H9 (cell line): ENCODE data around the gene MEPE. TPM values are rescaled to one million over a fixed set of nuclear protein-coding genes. Genes with fewer than 3 reads are reported as not detected.

ENCODE experiments used
- DNase-seq: peaks from one replicate; pipeline ENCODE4 v3.0.0-alpha.2; 2017
- H2AFZ ChIP-seq: one replicate; pipeline ENCODE4 v1.6.1; 2013; ENCODE audit warnings: mild to moderate bottlenecking, low read length, control low read depth, moderate library complexity
- H2AK5ac ChIP-seq: 2 replicates; pipeline ENCODE4 v1.6.1; 2013; ENCODE audit warnings: low read length, control low read depth, mixed read lengths; ENCODE audit not compliant: insufficient read length
- H2BK120ac ChIP-seq: one replicate; pipeline ENCODE4 v1.6.1; 2013; ENCODE audit warnings: low read depth, mild to moderate bottlenecking, low read length, control low read depth, inconsistent platforms; ENCODE audit not compliant: poor library complexity, severe bottlenecking
- H2BK12ac ChIP-seq: 2 replicates; pipeline ENCODE4 v1.6.1; 2013; ENCODE audit warnings: low read length, control low read depth, mixed read lengths, low read depth; ENCODE audit not compliant: insufficient read length
- H2BK15ac ChIP-seq: 2 replicates; pipeline ENCODE4 v1.6.1; 2013; ENCODE audit warnings: low read depth, low read length, control low read depth
- H2BK20ac ChIP-seq: one replicate; pipeline ENCODE4 v1.6.1; 2013; ENCODE audit warnings: low read depth, mild to moderate bottlenecking, low read length, control low read depth, inconsistent platforms; ENCODE audit not compliant: poor library complexity, severe bottlenecking
- H2BK5ac ChIP-seq: 2 replicates; pipeline ENCODE4 v1.6.1; 2013; ENCODE audit warnings: low read length, control low read depth, mixed read lengths; ENCODE audit not compliant: insufficient read length
- H3K14ac ChIP-seq: 2 replicates; pipeline ENCODE4 v1.6.1; 2013; ENCODE audit warnings: low read length, control low read depth; ENCODE audit not compliant: insufficient read depth
- H3K18ac ChIP-seq: 2 replicates; pipeline ENCODE4 v1.6.1; 2013; ENCODE audit warnings: low read depth, mild to moderate bottlenecking, mixed read lengths, low read length, control low read depth; ENCODE audit not compliant: insufficient read length
- H3K23ac ChIP-seq: 2 replicates; pipeline ENCODE4 v1.6.1; 2013; ENCODE audit warnings: low read length, control low read depth, mixed read lengths, low read depth; ENCODE audit not compliant: insufficient read length
- H3K23me2 ChIP-seq: 2 replicates; pipeline ENCODE4 v1.6.1; 2013; ENCODE audit warnings: low read depth, mild to moderate bottlenecking, mixed read lengths, low read length, control low read depth; ENCODE audit not compliant: insufficient read length, poor library complexity, severe bottlenecking
- H3K27ac ChIP-seq: 2 replicates; pipeline ENCODE4 v1.5.1; 2013; ENCODE audit warnings: low read length, control low read depth, mixed read lengths, low read depth; ENCODE audit not compliant: insufficient read length
- H3K27me3 ChIP-seq: 2 replicates; pipeline ENCODE4 v1.6.1; 2013; ENCODE audit warnings: low read length, control low read depth, inconsistent platforms; ENCODE audit not compliant: insufficient read depth
- H3K4ac ChIP-seq: 2 replicates; pipeline ENCODE4 v1.6.1; 2013; ENCODE audit warnings: low read depth, mild to moderate bottlenecking, control low read depth, inconsistent platforms, low read length, moderate library complexity
- H3K4me1 ChIP-seq: 2 replicates; pipeline ENCODE4 v1.6.1; 2013; ENCODE audit warnings: low read length, control low read depth, inconsistent platforms; ENCODE audit not compliant: insufficient read depth
- H3K4me2 ChIP-seq: 2 replicates; pipeline ENCODE4 v1.6.1; 2013; ENCODE audit warnings: low read length, control low read depth, mixed read lengths; ENCODE audit not compliant: insufficient read length, insufficient read depth
- H3K56ac ChIP-seq: 2 replicates; pipeline ENCODE4 v1.6.1; 2013; ENCODE audit warnings: low read depth, mild to moderate bottlenecking, mixed read lengths, low read length, control low read depth; ENCODE audit not compliant: insufficient read length
- H3K79me1 ChIP-seq: 2 replicates; pipeline ENCODE4 v1.6.1; 2013; ENCODE audit warnings: low read depth, mild to moderate bottlenecking, moderate library complexity, low read length, control low read depth, inconsistent platforms; ENCODE audit not compliant: insufficient read depth, poor library complexity, severe bottlenecking
- H3K79me2 ChIP-seq: 2 replicates; pipeline ENCODE4 v1.6.1; 2013; ENCODE audit warnings: low read length, control low read depth, inconsistent platforms; ENCODE audit not compliant: insufficient read depth
- H3K9ac ChIP-seq: 2 replicates; pipeline ENCODE4 v1.6.1; 2013; ENCODE audit warnings: low read length, control low read depth, mixed read lengths; ENCODE audit not compliant: insufficient read length; ENCODE audit errors: extremely low read depth
- H3K9me3 ChIP-seq: one replicate; pipeline ENCODE4 v1.6.1; 2013; ENCODE audit warnings: low read depth, low read length, inconsistent platforms; ENCODE audit not compliant: control insufficient read depth
- H3T11ph ChIP-seq: one replicate; pipeline ENCODE4 v1.6.1; 2013; ENCODE audit warnings: mild to moderate bottlenecking, low read length, control low read depth, inconsistent platforms
- H4K20me1 ChIP-seq: one replicate; pipeline ENCODE4 v1.6.1; 2013; ENCODE audit not compliant: control insufficient read depth, insufficient read length, insufficient read depth
- H4K5ac ChIP-seq: 2 replicates; pipeline ENCODE4 v1.6.1; 2013; ENCODE audit warnings: low read depth, mild to moderate bottlenecking, mixed read lengths, low read length, control low read depth; ENCODE audit not compliant: insufficient read length
- H4K8ac ChIP-seq: replicated peaks from 2 replicates; pipeline ENCODE4 v1.6.1; 2013; ENCODE audit warnings: low read length, control low read depth, mixed read lengths, low read depth; ENCODE audit not compliant: insufficient read length
- H4K91ac ChIP-seq: 2 replicates; pipeline ENCODE4 v1.6.1; 2013; ENCODE audit warnings: low read depth, mild to moderate bottlenecking, moderate library complexity, mixed read lengths, low read length, control low read depth; ENCODE audit not compliant: insufficient read length
- H3K27ac Mint-ChIP-seq, 3 experiments: 2 replicates in 2 of 3; 3 replicates in 1 of 3; pipeline ENCODE4 v1.8.0; 2020 to 2021; ENCODE audit warnings: mixed read lengths in 3 of 3, mild to moderate bottlenecking in 1 of 3, moderate library complexity in 1 of 3
- H3K27me3 Mint-ChIP-seq: 2 replicates; pipeline ENCODE4 v1.8.0; 2021; ENCODE audit warnings: low read depth, mild to moderate bottlenecking, moderate library complexity, mixed read lengths
- H3K36me3 Mint-ChIP-seq, 3 experiments: 2 replicates in 2 of 3; 3 replicates in 1 of 3; pipeline ENCODE4 v1.8.0; 2020 to 2021; ENCODE audit warnings: low read depth in 3 of 3, mixed read lengths in 3 of 3; ENCODE audit not compliant: insufficient read depth in 1 of 3
- H3K4me1 Mint-ChIP-seq, 2 experiments: 2 replicates each; pipeline ENCODE4 v1.8.0; 2020; ENCODE audit warnings: mixed read lengths in 2 of 2
- H3K4me3 Mint-ChIP-seq, 2 experiments: 2 replicates in 1 of 2; 3 replicates in 1 of 2; pipeline ENCODE4 v1.8.0; 2020 to 2021; ENCODE audit warnings: mild to moderate bottlenecking in 2 of 2, mixed read lengths in 2 of 2, moderate library complexity in 1 of 2
- H3K9me3 Mint-ChIP-seq, 2 experiments: 2 replicates in 1 of 2; 3 replicates in 1 of 2; pipeline ENCODE4 v1.8.0; 2020; ENCODE audit warnings: mild to moderate bottlenecking in 2 of 2, mixed read lengths in 2 of 2, moderate library complexity in 1 of 2
- WGBS: extraction: QIAGEN DNeasy Blood & Tissue Kit; methylation state at CpG from one replicate; pipeline ENCODE4 v1.1.7; 2013; ENCODE audit warnings: missing lambda C conversion rate, low lambda C conversion rate, mixed read lengths; ENCODE audit not compliant: insufficient read length; ENCODE audit errors: extremely low coverage; 5-methylcytosine and 5-hydroxymethylcytosine counted together
- total RNA-seq: library from RNA; stranded (reverse); gene quantifications from 2 replicates; pipeline ENCODE4 v1.2.1, GENCODE V29; 2021
- TF ChIP-seq, protein P1 (sequence below): fragments of 200-600 bp; sonication (generic); conservative IDR thresholded peaks from 3 replicates; pipeline ENCODE4 v1.8.0; 2021; ENCODE audit warnings: antibody characterized with exemption, mild to moderate bottlenecking

The MEPE gene
- total RNA-seq, 1 experiment from 2014 or later: not detected

DNA sequence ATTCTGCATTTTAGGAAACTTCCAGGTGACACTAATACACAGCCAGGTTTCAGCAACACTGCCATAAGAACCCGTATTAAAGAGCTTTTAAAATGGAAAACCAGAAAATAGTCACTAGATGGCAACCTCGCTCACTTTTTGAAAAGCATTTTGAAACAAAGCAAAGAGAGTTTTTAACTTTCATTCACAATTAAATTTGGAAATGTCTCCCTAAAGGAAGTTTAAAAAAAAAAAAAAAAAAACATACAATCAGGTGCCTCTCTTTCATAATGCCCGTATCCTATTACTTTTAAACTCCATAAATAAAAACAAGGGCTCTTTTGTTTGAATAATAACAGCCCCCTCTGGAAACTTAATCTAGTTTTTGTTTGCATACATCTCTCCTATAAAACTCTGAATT, 20.3 kb downstream of the MEPE start:
- H3K9ac ChIP-seq: no peak overlapping the region
- H3K4me1 Mint-ChIP-seq: peaks cover 15 to 35% of the 10 kb centered on the region in 2 experiments
- no peak overlapping the region for H2AFZ ChIP-seq
- peak overlapping the region; percentile 60 for H3K4me2 ChIP-seq
- TF ChIP-seq, protein P1, sequence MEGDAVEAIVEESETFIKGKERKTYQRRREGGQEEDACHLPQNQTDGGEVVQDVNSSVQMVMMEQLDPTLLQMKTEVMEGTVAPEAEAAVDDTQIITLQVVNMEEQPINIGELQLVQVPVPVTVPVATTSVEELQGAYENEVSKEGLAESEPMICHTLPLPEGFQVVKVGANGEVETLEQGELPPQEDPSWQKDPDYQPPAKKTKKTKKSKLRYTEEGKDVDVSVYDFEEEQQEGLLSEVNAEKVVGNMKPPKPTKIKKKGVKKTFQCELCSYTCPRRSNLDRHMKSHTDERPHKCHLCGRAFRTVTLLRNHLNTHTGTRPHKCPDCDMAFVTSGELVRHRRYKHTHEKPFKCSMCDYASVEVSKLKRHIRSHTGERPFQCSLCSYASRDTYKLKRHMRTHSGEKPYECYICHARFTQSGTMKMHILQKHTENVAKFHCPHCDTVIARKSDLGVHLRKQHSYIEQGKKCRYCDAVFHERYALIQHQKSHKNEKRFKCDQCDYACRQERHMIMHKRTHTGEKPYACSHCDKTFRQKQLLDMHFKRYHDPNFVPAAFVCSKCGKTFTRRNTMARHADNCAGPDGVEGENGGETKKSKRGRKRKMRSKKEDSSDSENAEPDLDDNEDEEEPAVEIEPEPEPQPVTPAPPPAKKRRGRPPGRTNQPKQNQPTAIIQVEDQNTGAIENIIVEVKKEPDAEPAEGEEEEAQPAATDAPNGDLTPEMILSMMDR: peak; percentile 73
- no peaks in the 10 kb centered on the region; a peak in 1 of 7 replicates for H3K36me3 Mint-ChIP-seq
- no peak overlapping the region for H2BK15ac ChIP-seq
- no peak overlapping the region for H3K27ac ChIP-seq
- no peaks in the 10 kb centered on the region; the same call in 1 of the 2 replicates for H3K27me3 ChIP-seq
- no peak overlapping the region for H2AK5ac ChIP-seq
- H2BK12ac ChIP-seq: no peak overlapping the region
- H2BK120ac ChIP-seq: no peak overlapping the region
- no peaks in the 10 kb centered on the region for H3K9me3 ChIP-seq
- H3K18ac ChIP-seq: no peak overlapping the region
- H2BK5ac ChIP-seq: no peak overlapping the region
- H3K27me3 Mint-ChIP-seq: no peaks in the 10 kb centered on the region
- H3K27ac Mint-ChIP-seq: peak overlapping the region in 2 of 3 experiments; percentile 20 to 49; a peak in 3 of 7 replicates
- no peak overlapping the region for H4K91ac ChIP-seq
- no peak overlapping the region for H3T11ph ChIP-seq
- H3K4me3 Mint-ChIP-seq: no peak overlapping the region
- H3K4ac ChIP-seq: no peak overlapping the region
- WGBS: no CpG with 5 or more reads among the region's 3 CpGs
- H4K5ac ChIP-seq: no peak overlapping the region
- DNase-seq: no peak
- H3K23ac ChIP-seq: no peak overlapping the region
- no peak overlapping the region for H2BK20ac ChIP-seq
- no peaks in the 10 kb centered on the region for H4K20me1 ChIP-seq
- H4K8ac ChIP-seq: no peak overlapping the region
- H3K23me2 ChIP-seq: peaks cover 2% of the 10 kb centered on the region
- no peaks in the 10 kb centered on the region for H3K79me1 ChIP-seq
- H3K9me3 Mint-ChIP-seq: no peaks in the 10 kb centered on the region
- no peak overlapping the region for H3K56ac ChIP-seq
- H3K4me1 ChIP-seq: peaks cover 9% of the 10 kb centered on the region; the same call in 1 of the 2 replicates
- no peak overlapping the region for H3K14ac ChIP-seq
- no peaks in the 10 kb centered on the region for H3K79me2 ChIP-seq
